Activated CD4-positive, alpha-beta memory T cell treated with anti-CD3 and anti-CD28 coated beads, Interleukin-2, amount 10 ng/mL, durations not matched to agents 7 days and 5 days (primary cell): Measurements from ENCODE around the gene UNC45B. TPM values are rescaled to one million over a fixed set of nuclear protein-coding genes. Genes with fewer than 3 reads are reported as not detected.
"Not testable (repeated sequence)": the region's sequence is repeated elsewhere in the genome, so short reads cannot be mapped to it uniquely, and the experiment has no call there.

Experiments
- CTCF ChIA-PET: fragments of 350-600 bp; sonication (Branson Sonifier 250); formaldehyde crosslinking; loops from one replicate; lab custom pipeline; 2021; ENCODE audit warnings: antibody characterized with exemption, inconsistent platforms; lab: Charles Lee
- POLR2A ChIA-PET: fragments of 350-600 bp; sonication (Branson Sonifier 250); formaldehyde crosslinking; loops from one replicate; lab custom pipeline; 2021; ENCODE audit warnings: antibody characterized with exemption; lab: Charles Lee
- DNase-seq: peaks from one replicate; pipeline ENCODE4 v3.0.0-alpha.2; 2020
- H3K27ac Mint-ChIP-seq: one replicate; pipeline ENCODE4 v1.8.0; 2021; ENCODE audit warnings: mild to moderate bottlenecking, mixed read lengths
- H3K27me3 Mint-ChIP-seq: one replicate; pipeline ENCODE4 v1.8.0; 2021; ENCODE audit warnings: mixed read lengths
- H3K36me3 Mint-ChIP-seq: one replicate; pipeline ENCODE4 v1.8.0; 2021; ENCODE audit warnings: low read depth, mixed read lengths
- H3K4me1 Mint-ChIP-seq: one replicate; pipeline ENCODE4 v1.8.0; 2021; ENCODE audit warnings: mixed read lengths
- H3K4me3 Mint-ChIP-seq: one replicate; pipeline ENCODE4 v1.8.0; 2021; ENCODE audit warnings: mild to moderate bottlenecking, mixed read lengths
- H3K9me3 Mint-ChIP-seq: one replicate; pipeline ENCODE4 v1.8.0; 2021; ENCODE audit warnings: mixed read lengths
- total RNA-seq, 2 experiments: library from RNA; stranded (reverse); gene quantifications; one replicate each; pipeline ENCODE4 v1.2.3, GENCODE V29; 2021

The UNC45B gene
- total RNA-seq, 2 experiments from 2014 or later: 0.18 to 0.25 TPM

DNA sequence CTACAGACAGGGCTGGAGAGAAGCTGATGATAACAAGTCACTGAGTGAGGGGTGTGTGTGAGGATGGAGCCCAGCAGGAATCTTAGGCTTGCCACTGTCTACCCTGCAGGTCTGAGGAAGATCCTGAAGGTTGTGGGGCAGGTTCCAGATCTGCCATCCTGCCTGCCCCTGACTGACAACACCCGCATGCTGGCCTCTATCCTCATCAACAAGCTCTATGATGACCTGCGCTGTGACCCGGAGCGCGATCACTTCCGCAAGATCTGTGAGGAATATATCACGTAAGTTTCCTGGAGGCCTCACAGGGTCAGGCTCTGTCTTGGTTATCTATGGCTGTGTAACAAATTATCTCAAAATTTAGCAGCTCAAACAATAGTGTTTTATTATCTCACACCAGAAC is 16.3 kb downstream of the UNC45B start:
- peaks cover 7% of the 10 kb centered on the region for H3K9me3 Mint-ChIP-seq
- POLR2A ChIA-PET: interaction anchor here (1.0 to 1.7 kb wide), 2 partner anchors 79 to 373 kb away, joined by 3 to 6 read pairs; partner anchors contain the start of genes SLFN12L and SLFN5
- peaks cover 7% of the 10 kb centered on the region for H3K36me3 Mint-ChIP-seq
- H3K27ac Mint-ChIP-seq: no peak overlapping the region
- H3K27me3 Mint-ChIP-seq: no peaks in the 10 kb centered on the region
- CTCF ChIA-PET: no interaction called here
- H3K4me1 Mint-ChIP-seq: peaks cover 43% of the 10 kb centered on the region
- H3K4me3 Mint-ChIP-seq: no peak overlapping the region
- DNase-seq: no peak

DNA sequence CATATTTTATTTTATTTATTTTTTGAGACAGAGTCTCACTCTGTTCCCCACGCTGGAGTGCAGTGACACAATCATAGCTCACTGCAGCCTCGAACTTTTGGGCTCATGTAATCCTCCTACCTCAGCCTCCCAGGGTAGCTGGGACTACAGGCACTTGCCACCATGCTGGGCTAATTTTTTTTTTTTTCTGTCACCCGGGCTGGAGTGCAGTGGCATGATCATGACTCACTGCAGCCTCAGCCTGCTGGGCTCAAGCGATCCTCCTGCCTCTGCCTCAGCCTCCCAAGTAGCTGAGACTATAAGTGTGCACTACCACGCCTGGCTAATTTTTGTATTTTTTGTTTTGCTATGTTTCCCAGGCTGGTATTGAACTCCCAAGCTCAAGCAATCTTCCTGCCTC is 17.1 kb downstream of the UNC45B start:
- H3K27me3 Mint-ChIP-seq: no peaks in the 10 kb centered on the region
- H3K4me1 Mint-ChIP-seq: peaks cover 39% of the 10 kb centered on the region
- DNase-seq: no peak
- H3K4me3 Mint-ChIP-seq: no peak overlapping the region
- H3K9me3 Mint-ChIP-seq: peaks cover 7% of the 10 kb centered on the region
- ChIA-PET CTCF (no interaction called here), POLR2A (interaction anchor here (0.6 to 2.1 kb wide), 3 partner anchors 48 to 79 kb away, joined by 3 to 13 read pairs (median 4); partner anchors contain the start of gene SLFN5)
- H3K27ac Mint-ChIP-seq: no peak overlapping the region
- peaks cover 7% of the 10 kb centered on the region for H3K36me3 Mint-ChIP-seq

DNA sequence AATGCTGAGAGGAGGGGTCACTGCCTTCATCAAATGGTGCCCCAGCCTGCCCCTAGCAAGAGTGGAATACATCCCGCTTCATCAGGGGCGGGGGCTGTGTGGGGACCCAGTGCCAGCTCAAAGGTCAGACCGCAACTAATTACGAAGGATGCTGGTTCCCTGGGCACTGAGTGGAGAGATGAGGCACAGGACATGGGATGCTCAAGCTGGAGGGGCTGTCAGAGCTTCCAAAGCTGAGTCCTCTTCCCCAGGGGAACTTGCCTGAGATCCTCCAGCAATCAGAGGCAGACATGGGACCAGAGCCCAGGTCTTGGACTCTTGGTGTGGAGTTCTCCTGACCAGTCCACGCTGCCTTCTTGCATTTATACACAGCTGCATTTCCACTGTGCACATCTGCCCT is 18.9 kb downstream of the UNC45B start:
- Mint-ChIP-seq H3K4me3 (no peak overlapping the region), H3K27me3 (no peaks in the 10 kb centered on the region), H3K4me1 (peaks cover 23% of the 10 kb centered on the region), H3K36me3 (no peaks in the 10 kb centered on the region), H3K27ac (no peak overlapping the region), H3K9me3 (no peaks in the 10 kb centered on the region)
- ChIA-PET POLR2A (interaction anchor here (2.1 to 3.2 kb wide), 3 partner anchors 47 to 77 kb away, joined by 11 to 17 read pairs (median 13); partner anchors contain the start of gene SLFN5), CTCF (interaction anchor here (0.6 kb wide), 2 partner anchors 397 to 604 kb away, joined by 3 to 4 read pairs; no protein-coding TSS in a partner anchor)
- DNase-seq: no peak

DNA sequence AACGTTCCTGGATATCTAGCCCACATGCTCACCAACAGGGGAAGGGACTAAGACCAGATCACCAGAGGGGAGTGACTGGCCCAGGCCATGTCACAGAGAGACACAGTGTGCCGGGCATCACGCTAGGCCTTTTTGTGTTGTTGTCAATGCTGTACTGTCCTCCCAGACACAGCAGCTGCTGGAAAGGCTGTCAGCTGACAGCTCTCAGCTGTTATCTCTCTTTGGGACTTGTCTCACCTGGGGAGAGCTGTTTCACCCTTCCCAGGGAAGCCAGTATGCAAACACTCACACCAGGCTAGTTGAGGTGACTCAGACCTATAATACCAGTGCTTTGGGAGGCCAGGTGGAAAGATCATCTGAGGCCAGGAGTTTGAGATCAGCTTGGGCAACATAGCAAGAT is 19.4 kb downstream of the UNC45B start:
- Mint-ChIP-seq H3K9me3 (no peaks in the 10 kb centered on the region), H3K27me3 (no peaks in the 10 kb centered on the region), H3K36me3 (no peaks in the 10 kb centered on the region), H3K27ac (no peak overlapping the region), H3K4me1 (peaks cover 22% of the 10 kb centered on the region), H3K4me3 (no peak overlapping the region)
- ChIA-PET CTCF (interaction anchor here (1.7 kb wide), 1 partner anchor 146 kb away, joined by 6 read pairs; no protein-coding TSS in a partner anchor), POLR2A (interaction anchor here (2.9 to 3.2 kb wide), 2 partner anchors 47 to 76 kb away, joined by 11 to 17 read pairs; partner anchors contain the start of gene SLFN5)
- no peak for DNase-seq

DNA sequence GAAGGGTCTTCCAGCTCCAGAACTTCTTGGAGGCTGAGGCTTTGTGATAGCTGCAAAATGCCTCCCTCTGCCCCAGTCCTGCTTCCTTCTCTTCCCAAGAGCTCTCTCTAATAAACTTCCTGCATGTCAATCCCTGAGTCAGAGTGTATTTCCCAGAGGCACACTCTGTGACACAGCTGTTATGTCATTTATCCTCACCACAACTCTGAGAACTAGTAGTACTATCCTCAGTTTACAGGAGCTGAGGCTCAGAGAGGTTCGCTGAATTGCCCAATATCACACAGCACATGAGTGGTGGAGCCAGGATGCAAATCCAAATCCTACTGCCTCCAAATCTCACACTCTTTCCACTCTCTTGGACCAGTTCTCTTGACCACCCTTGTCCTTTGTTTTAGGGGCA is 20.0 kb downstream of the UNC45B start:
- Mint-ChIP-seq H3K9me3 (no peaks in the 10 kb centered on the region), H3K27me3 (no peaks in the 10 kb centered on the region), H3K4me1 (peaks cover 24% of the 10 kb centered on the region), H3K36me3 (no peaks in the 10 kb centered on the region), H3K27ac (no peak overlapping the region), H3K4me3 (no peak overlapping the region)
- DNase-seq: no peak
- POLR2A ChIA-PET: interaction anchor here (2.9 to 3.2 kb wide), 2 partner anchors 46 to 75 kb away, joined by 11 to 17 read pairs; partner anchors contain the start of gene SLFN5
- CTCF ChIA-PET: interaction anchor here (0.9 to 1.7 kb wide), 2 partner anchors 24 to 145 kb away, joined by 3 to 6 read pairs; no protein-coding TSS in a partner anchor

DNA sequence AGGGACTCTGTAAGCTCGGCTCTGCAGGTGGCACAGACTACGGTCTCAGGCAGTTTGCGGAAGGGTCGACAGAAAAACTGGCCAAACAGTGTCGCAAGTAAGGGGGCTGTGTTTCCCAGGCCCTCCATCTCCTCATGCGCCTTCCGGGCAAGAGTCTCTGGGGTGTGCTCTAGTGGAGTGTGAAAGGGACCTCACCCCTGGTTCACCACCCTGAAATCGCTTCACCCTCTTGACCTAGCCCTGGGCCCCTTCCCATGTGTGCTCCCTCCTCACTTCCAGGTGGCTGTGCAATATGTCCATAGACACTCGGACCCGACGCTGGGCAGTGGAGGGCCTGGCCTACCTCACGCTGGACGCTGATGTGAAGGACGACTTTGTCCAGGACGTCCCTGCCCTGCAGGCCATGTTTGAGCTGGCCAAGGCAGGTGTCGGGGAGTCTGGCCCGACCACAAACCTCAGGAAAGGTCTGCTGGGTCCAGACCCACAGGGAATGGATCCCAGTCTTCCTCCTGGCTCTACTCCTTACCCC is 22.3 kb downstream of the UNC45B start:
- H3K4me3 Mint-ChIP-seq: no peak overlapping the region
- DNase-seq: no peak
- H3K36me3 Mint-ChIP-seq: no peaks in the 10 kb centered on the region
- no peaks in the 10 kb centered on the region for H3K9me3 Mint-ChIP-seq
- H3K4me1 Mint-ChIP-seq: peaks cover 19% of the 10 kb centered on the region
- H3K27ac Mint-ChIP-seq: no peak overlapping the region
- ChIA-PET POLR2A (interaction anchor here (1.0 to 3.2 kb wide), 5 partner anchors 9 to 369 kb away, joined by 3 to 17 read pairs (median 15); partner anchors contain the start of gene SLFN5), CTCF (interaction anchor here (0.6 to 1.5 kb wide), 6 partner anchors 99 to 577 kb away, joined by 3 to 8 read pairs (median 4); no protein-coding TSS in a partner anchor)
- H3K27me3 Mint-ChIP-seq: no peaks in the 10 kb centered on the region

DNA sequence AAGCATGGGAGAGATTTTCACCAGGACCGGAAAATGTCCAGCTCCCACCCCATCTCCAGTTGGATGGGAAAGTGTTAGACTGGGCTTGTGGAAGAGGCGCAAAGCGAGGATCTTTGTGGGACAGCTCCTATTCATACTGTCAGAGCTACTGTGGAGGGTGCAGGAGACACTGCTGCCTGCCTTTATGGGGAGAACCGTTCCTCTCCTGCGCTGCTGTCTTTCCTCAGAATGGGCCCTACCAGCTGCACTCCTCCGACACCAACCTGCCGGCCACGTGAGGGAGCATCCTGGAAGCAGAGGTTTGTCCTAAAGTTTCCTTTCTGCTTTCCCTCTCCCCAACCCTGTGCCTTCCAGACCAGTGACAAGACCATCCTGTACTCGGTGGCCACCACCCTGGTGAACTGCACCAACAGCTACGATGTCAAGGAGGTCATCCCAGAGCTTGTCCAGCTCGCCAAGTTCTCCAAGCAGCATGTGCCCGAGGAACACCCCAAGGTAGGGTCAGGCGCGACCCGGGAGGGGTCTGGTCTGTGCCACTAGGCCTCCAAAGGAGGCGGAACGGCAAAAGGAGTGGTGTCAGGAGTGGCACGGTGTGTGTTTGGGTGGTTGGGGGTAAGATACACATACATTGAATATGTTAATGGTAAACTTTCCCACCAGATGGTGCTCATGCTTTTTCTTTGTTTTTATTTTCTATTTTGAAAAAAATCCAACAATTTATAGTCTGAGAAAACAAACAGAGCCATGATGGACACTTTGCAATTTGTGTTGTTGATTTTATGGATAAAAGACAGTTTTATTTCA is 23.6 kb downstream of the UNC45B start:
- POLR2A ChIA-PET: interaction anchor here (1.0 to 2.7 kb wide), 7 partner anchors 10 to 417 kb away, joined by 3 to 16 read pairs (median 6); partner anchors contain the start of gene SLFN5
- no peak overlapping the region for H3K4me3 Mint-ChIP-seq
- no peaks in the 10 kb centered on the region for H3K27me3 Mint-ChIP-seq
- H3K27ac Mint-ChIP-seq: peak overlapping the region; percentile 26
- peaks cover 23% of the 10 kb centered on the region for H3K4me1 Mint-ChIP-seq
- no peaks in the 10 kb centered on the region for H3K36me3 Mint-ChIP-seq
- DNase-seq: no peak
- no peaks in the 10 kb centered on the region for H3K9me3 Mint-ChIP-seq
- CTCF ChIA-PET: interaction anchor here (0.7 to 1.5 kb wide), 10 partner anchors 42 to 577 kb away, joined by 3 to 8 read pairs (median 4); partner anchors contain the start of gene SLFN5

DNA sequence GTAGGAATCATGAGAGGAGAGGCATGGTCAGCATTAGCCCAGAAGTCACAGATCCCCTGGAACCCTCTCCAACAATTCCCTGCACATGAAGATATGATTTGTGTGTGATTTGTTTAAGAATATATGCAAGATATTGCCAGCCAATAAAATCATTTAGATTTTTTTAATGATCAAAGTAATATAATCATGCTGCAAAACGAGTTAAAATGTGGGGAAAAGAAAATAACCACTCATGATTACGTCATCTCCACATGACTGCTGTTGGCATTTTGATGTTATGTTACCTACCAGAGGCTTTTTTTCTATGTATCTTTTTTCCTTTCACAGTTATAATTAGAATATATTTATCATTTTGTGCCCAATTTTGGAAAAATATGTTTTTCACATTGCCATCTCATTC is 24.2 kb downstream of the UNC45B start:
- H3K36me3 Mint-ChIP-seq: no peaks in the 10 kb centered on the region
- DNase-seq: no peak
- peak overlapping the region; percentile 26 for H3K27ac Mint-ChIP-seq
- POLR2A ChIA-PET: interaction anchor here (1.0 to 12.3 kb wide), 6 partner anchors 42 to 367 kb away, joined by 3 to 149 read pairs (median 12); partner anchors contain the start of gene SLFN5
- H3K4me1 Mint-ChIP-seq: peaks cover 29% of the 10 kb centered on the region
- CTCF ChIA-PET: interaction anchor here (1.0 kb wide), 1 partner anchor 576 kb away, joined by 4 read pairs; no protein-coding TSS in a partner anchor
- H3K9me3 Mint-ChIP-seq: no peaks in the 10 kb centered on the region
- no peaks in the 10 kb centered on the region for H3K27me3 Mint-ChIP-seq
- no peak overlapping the region for H3K4me3 Mint-ChIP-seq

DNA sequence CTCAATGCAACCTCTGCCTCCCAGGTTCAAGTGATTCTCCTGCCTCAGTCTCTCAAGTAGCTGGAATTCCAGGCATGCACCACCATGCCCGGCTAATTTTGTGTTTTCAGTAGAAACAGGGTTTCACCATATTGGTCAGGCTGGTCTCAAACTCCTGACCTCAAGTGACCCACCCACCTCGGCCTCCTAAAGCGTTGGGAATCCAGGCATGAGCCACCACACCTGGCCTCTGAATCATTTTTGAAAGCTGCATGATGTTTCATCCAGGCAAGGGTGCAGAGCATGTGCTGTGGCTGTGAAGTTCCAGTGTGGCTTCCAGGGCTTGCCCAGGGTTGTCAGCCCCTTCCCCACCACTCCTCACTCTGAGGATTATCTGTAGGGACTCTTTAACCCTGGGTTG is 24.7 kb downstream of the UNC45B start:
- ChIA-PET CTCF (interaction anchor here (0.8 to 1.1 kb wide), 3 partner anchors 141 to 575 kb away, joined by 3 read pairs; partner anchors contain the start of gene SLFN12L), POLR2A (interaction anchor here (1.6 to 12.3 kb wide), 2 partner anchors 42 to 69 kb away, joined by 8 to 149 read pairs; partner anchors contain the start of gene SLFN5)
- H3K4me3 Mint-ChIP-seq, H3K36me3 Mint-ChIP-seq, H3K27ac Mint-ChIP-seq, H3K9me3 Mint-ChIP-seq, DNase-seq, H3K27me3 Mint-ChIP-seq: not testable (repeated sequence)
- H3K4me1 Mint-ChIP-seq: peaks cover 34% of the 10 kb centered on the region

DNA sequence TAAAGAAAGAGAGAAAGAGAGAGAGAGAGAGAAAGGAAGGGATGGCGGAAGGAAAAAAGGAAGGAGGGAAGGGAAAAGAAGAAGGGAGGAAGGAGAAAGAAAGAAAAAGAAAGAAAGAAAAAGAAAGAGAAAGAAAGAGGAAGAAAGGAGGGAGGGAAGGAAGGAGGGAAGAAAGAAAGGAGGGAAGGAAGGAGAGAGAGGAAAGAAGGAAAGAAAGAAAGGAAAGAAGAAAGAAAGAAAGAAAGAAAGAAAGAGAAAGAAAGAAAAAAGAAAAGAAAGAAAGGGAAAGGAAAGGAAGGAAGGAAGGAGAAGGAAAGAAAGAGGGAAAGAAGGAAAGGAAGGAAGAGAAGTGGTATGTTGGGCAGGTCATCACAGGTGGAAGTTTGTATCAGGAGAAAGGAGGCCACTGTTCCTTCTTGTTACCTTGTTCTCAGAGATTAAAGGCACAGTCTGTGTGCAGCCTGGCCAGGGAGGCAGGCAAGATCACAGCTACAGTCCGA is 27.3 kb downstream of the UNC45B start:
- Mint-ChIP-seq H3K36me3 (peaks cover 14% of the 10 kb centered on the region), H3K27ac (no peak overlapping the region), H3K4me3 (no peak overlapping the region), H3K27me3 (no peaks in the 10 kb centered on the region), H3K9me3 (peaks cover 7% of the 10 kb centered on the region), H3K4me1 (peaks cover 49% of the 10 kb centered on the region)
- ChIA-PET POLR2A (interaction anchor here (1.0 to 12.3 kb wide), 5 partner anchors 13 to 362 kb away, joined by 3 to 149 read pairs (median 5); partner anchors contain the start of gene SLFN5), CTCF (interaction anchor here (1.7 kb wide), 1 partner anchor 39 kb away, joined by 5 read pairs; no protein-coding TSS in a partner anchor)
- no peak for DNase-seq

DNA sequence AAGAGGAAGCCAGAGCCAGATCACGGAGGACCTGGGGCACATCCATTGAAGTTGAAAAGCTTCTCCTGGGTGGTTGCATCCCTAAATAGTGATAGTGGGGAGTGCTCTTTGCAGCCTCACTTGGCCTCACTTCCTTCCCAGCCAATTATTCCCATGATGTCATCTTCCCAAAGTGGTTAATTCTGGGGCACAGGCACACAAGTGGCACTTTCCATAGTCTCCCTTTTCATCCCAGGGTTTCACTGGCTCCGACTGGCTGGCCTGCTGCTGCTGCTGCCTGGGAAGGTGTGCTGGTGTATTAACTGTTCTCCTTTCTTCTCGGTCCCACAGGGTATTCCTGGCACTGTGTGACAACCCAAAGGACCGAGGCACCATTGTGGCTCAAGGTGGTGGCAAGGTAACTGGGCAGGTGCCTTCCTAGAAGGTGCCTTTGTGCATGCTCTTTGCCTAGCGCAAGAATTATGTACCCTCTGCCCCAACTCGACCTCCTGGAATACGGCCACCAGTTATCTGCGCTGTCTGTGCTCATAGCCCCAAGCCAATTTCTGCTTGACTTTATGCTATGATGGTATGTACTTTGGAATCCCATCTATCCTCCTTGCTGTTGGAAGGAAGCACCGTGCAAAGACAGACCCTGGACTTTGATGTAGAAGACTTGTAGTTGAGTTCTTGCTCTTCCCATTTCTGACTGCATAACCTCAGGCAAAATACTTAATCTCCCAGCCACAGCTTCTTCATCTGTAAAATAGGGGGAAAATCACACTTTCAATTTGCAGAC is 28.2 kb downstream of the UNC45B start:
- H3K36me3 Mint-ChIP-seq: peaks cover 14% of the 10 kb centered on the region
- DNase-seq: no peak
- POLR2A ChIA-PET: interaction anchor here (1.2 to 12.3 kb wide), 4 partner anchors 14 to 362 kb away, joined by 5 to 149 read pairs (median 38); partner anchors contain the start of genes SLFN12L and SLFN5
- CTCF ChIA-PET: interaction anchor here (1.7 kb wide), 1 partner anchor 38 kb away, joined by 5 read pairs; no protein-coding TSS in a partner anchor
- H3K27ac Mint-ChIP-seq: peak overlapping the region; percentile 21
- no peaks in the 10 kb centered on the region for H3K27me3 Mint-ChIP-seq
- peaks cover 49% of the 10 kb centered on the region for H3K4me1 Mint-ChIP-seq
- peaks cover 7% of the 10 kb centered on the region for H3K9me3 Mint-ChIP-seq
- H3K4me3 Mint-ChIP-seq: no peak overlapping the region
